GM19463 (cell line): ENCODE data around the gene AGXT2.
A peak's percentile ranks its signal among the peaks of the same experiment; 100 is the strongest.
"Not testable (repeated sequence)": the region's sequence is repeated elsewhere in the genome, so short reads cannot be mapped to it uniquely, and the experiment has no call there.

Experiments used
- ATAC-seq: cut with Tn5 transposase; IDR thresholded peaks from one replicate; pipeline ENCODE4 v1.9.1; 2021; ENCODE audit warnings: mild to moderate bottlenecking, moderate library complexity; ENCODE audit not compliant: unreplicated experiment

AGXT2 gene

GRCh38 chr5:34976347-34976746, 71.4 kb downstream of the AGXT2 start:
- ATAC-seq = no peak

DNA sequence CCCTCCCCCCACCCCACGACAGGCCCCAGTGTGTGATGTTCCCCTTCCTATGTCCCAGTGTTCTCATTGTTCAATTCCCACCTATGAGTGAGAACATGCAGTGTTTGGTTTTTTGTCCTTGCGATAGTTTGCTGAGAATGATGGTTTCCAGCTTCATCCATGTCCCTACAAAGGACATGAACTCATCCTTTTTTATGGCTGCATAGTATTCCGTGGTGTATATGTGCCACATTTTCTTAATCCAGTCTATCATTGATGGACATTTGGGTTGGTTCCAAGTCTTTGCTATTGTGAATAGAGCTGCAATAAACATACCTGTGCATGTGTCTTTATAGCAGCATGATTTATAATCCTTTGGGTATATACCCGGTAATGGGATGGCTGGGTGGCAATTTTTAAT, 76.1 kb downstream of the AGXT2 start:
- not testable (repeated sequence) for ATAC-seq

DNA sequence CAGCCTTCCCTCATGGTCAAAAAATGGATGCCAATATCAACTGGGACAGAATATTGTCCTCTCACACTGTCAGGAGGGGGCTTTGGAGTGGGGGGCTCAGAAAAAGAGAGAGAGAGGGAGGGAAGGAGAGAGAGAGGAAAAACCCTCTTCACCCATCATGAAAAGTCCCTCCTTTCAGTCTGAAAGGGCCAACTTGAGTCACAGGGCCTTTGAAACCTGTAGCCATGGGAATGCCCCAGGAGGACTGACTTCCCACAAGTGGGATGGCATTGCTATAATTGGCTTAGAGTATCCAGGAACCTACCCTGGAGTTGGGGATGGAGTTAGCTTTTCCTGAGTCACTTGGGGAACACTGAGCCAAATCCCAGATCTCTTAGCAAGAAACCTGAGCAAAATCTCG, 77.2 kb downstream of the AGXT2 start:
- no peak for ATAC-seq

GRCh38 chr5:34968258-34968657, 79.5 kb downstream of the AGXT2 start:
- ATAC-seq = no peak

- no peak for ATAC-seq
Measured at GRCh38 chr5:34967540-34967939, 80.2 kb downstream of the AGXT2 start.

DNA sequence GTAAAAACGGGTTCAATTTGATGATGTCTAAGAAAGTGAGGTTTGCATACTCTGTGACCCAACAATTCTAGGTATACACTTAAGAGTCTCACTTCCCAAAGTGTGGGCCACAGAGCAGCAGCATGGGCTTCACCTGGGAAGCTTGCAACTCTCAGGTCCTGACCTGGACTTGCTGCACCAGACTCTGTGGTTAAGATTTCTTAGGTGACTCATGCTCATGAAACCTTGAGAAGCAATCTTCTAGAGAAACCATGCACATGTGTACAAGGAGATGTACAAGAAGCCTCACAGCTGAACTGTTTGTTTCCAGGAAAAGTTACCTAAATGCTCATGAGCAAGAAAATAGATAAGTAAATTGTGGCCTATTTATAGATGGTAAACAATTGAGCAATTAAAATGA, 88.4 kb downstream of the AGXT2 start:
- ATAC-seq = peak; percentile 94

DNA sequence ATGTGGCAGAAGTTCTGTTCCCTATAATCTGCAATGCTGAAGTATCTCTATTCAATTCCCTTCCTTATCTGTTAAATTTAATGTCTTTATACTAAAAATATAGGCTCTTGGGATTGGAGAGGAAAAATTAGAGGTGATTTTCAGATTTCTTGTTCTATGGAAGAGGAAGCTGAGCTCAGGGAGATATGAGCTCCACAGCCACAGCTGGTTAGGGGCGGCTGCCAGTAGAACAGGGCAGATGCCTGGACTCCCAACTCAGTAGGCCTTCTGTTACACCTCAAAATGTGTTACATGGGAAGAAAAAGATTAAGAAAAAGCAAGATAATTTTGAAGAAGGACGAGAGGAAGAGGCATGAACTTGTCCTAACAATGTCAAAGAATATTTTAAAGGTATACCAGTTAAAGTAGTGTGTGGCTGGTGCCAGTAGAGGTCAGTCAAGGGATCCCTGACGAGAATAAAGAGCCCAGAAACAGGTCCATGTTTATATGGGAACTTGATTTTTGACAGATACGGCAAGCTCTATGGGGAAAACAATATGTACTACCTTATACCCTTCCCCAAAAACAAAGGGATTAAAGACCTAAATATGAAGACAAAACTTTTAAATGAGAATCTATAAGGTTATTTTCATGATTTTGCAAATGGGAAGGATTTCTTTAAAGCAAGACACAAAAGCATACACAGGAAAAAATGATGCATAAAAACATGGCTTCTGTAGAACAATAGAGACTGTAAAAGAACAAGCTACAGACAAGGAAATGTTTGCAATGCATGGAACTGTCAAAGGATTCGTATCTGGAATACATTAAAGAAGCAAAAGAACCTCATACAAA, 89.7 kb downstream of the AGXT2 start:
- peak; percentile 38 for ATAC-seq

DNA sequence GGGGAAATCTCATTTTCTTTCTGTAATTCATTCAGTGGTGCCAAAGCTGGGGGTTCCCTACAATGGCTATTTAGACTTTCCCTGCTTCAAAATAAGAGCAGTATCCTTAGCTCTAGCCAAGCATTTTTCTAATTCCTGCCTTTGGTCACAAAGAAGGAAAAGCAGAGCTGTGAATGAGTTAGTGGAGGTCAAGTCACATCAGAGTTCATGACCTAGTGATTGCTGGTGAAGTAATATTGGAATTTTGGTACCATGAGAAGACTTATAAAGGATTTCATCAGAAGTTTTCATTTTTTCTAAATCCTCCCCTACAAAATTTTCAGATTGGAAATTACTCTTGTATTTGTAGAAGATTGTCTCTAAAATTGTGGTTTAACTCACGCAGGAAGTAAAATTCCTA, 90.4 kb downstream of the AGXT2 start:
- no peak for ATAC-seq
